ENCODE data around the gene MVD. TPM values are rescaled to one million over a fixed set of nuclear protein-coding genes. Genes with fewer than 3 reads are reported as not detected.

Gene MVD
- polyA plus RNA-seq, 1 donor (not counting 4 experiments of a cell fraction or from before 2014, with no cell fraction given) = 59.6 TPM

GRCh38 chr16:88614818-88615580 lies 47.9 kb downstream of the MVD start:
- Histone ChIP-seq H2AFZ (ENCODE audit: control insufficient read depth, low read length) (no peak overlapping the region), H3K36me3 (ENCODE audit: control insufficient read depth in 2 of 2, extremely low read depth in 1 of 2, insufficient read depth in 2 of 2, low read length in 2 of 2) (peaks cover 17 to 24% of the 10 kb centered on the region in 2 experiments)

DNA sequence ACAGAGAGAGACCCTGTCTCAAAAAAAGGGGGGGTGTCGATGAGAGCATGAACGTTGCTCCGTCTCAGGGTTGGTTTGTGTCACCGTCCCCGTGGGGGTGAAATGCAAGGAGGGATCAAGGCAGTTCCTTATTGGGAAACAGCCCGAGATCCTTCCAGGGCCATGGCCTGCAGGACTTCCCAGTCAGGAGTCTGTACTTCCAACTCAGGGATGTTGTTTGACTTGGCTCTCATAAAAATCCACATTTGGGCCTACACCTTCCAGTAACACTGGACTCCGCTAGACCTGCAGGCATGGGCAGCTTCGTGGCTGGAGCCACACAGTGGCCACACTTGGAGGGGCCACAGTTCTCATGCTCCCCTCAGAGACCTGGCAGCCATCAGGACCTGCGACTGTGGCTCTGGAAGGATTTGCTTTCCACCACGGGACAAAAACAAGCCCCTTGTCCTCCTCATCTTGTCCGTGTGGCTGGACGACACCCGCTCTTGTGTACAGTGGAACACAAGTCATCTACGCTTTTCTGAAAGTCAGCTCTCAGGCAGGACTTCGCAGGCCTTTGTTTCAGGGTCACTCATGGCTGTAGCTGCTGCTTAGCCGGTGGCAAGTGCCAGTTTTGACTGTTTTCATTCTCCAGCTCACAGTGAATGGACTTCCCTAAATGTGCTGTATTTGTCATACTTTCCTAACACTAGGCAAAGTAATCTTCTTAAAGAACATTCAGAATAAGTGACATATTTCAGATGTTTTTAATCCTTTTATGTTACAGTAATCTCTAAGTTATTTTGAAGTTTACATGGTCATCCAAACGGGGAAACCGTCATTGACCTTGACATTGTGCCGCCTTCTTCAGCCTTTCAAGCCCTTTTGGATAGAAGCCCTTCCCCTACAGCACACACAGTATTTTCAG lies 48.7 kb downstream of the MVD start:
- FAIRE-seq (no peak), DNase-seq (ENCODE audit: low read depth, low spot score) (no peak)
- peaks cover 17 to 21% of the 10 kb centered on the region in 2 experiments for H3K36me3 ChIP-seq (ENCODE audit: control insufficient read depth in 2 of 2, extremely low read depth in 1 of 2, insufficient read depth in 2 of 2, low read length in 2 of 2)
- H3K4me3 ChIP-seq (ENCODE audit: control insufficient read depth in 2 of 3, extremely low read depth in 1 of 3, insufficient read depth in 2 of 3, low read depth in 1 of 3, low read length in 3 of 3) = no peak overlapping the region
- H3K9me1 ChIP-seq (ENCODE audit: control insufficient read depth, extremely low read depth, insufficient read depth, low read length) = no peaks in the 10 kb centered on the region
- H3K79me2 ChIP-seq (ENCODE audit: control insufficient read depth, insufficient read depth, low read length) = no peaks in the 10 kb centered on the region
- H2AFZ ChIP-seq (ENCODE audit: control insufficient read depth, low read length) = no peak overlapping the region
- dilution Hi-C loops (cut with MboI; ENCODE audit: extremely low pct_ligation_motif_present, low sequenced_read_pairs) = no loop called here
- H3K9ac ChIP-seq (ENCODE audit: control insufficient read depth, extremely low read depth, insufficient read depth, low read length) = no peak overlapping the region
- peaks cover 7% of the 10 kb centered on the region for H4K20me1 ChIP-seq (ENCODE audit: control insufficient read depth, extremely low read depth, insufficient read depth, low read length)
- no peaks in the 10 kb centered on the region for H3K27me3 ChIP-seq (ENCODE audit: control insufficient read depth, extremely low read depth, insufficient read depth, low read length)
- no peak overlapping the region for H3K4me2 ChIP-seq (ENCODE audit: control insufficient read depth, extremely low read depth, insufficient read depth, low read depth, low read length)
- no peak for TF ChIP-seq EZH2 (IDR thresholded peaks at IDR 0.05; ENCODE audit: low read length)
- TF ChIP-seq CTCF (optimal IDR thresholded peaks at IDR 0.05 in 1 of 3, IDR thresholded peaks at IDR 0.05 in 1 of 3, conservative IDR thresholded peaks at IDR 0.05 in 1 of 3; ENCODE audit: extremely low read depth in 1 of 3, insufficient read depth in 2 of 3, low read length in 3 of 3) = no peak
- no peaks in the 10 kb centered on the region for H3K4me1 ChIP-seq (ENCODE audit: control insufficient read depth, extremely low read depth, insufficient read depth, low read length)
- H3K9me3 ChIP-seq (ENCODE audit: control insufficient read depth, low read depth, low read length) = no peaks in the 10 kb centered on the region
- H3K27ac ChIP-seq (ENCODE audit: control insufficient read depth, insufficient read depth, low read length) = no peak overlapping the region

More at GRCh38 chr16:88614818-88615580, 47.9 kb downstream of the MVD start:
- no peak for DNase-seq (ENCODE audit: low read depth, low spot score)
- H4K20me1 ChIP-seq (ENCODE audit: control insufficient read depth, extremely low read depth, insufficient read depth, low read length) = peaks cover 11% of the 10 kb centered on the region
- dilution Hi-C loops (cut with MboI; ENCODE audit: extremely low pct_ligation_motif_present, low sequenced_read_pairs) = no loop called here
- H3K4me3 ChIP-seq (ENCODE audit: control insufficient read depth in 2 of 3, extremely low read depth in 1 of 3, insufficient read depth in 2 of 3, low read depth in 1 of 3, low read length in 3 of 3) = no peak overlapping the region
- TF ChIP-seq EZH2 (IDR thresholded peaks at IDR 0.05; ENCODE audit: low read length) (no peak), CTCF (optimal IDR thresholded peaks at IDR 0.05 in 1 of 3, IDR thresholded peaks at IDR 0.05 in 1 of 3, conservative IDR thresholded peaks at IDR 0.05 in 1 of 3; ENCODE audit: extremely low read depth in 1 of 3, insufficient read depth in 2 of 3, low read length in 3 of 3) (no peak)
- H3K27me3 ChIP-seq (ENCODE audit: control insufficient read depth, extremely low read depth, insufficient read depth, low read length) = no peaks in the 10 kb centered on the region
- no peaks in the 10 kb centered on the region for H3K9me3 ChIP-seq (ENCODE audit: control insufficient read depth, low read depth, low read length)
- no peak overlapping the region for H3K9ac ChIP-seq (ENCODE audit: control insufficient read depth, extremely low read depth, insufficient read depth, low read length)
- no peak overlapping the region for H3K27ac ChIP-seq (ENCODE audit: control insufficient read depth, insufficient read depth, low read length)
- no peaks in the 10 kb centered on the region for H3K9me1 ChIP-seq (ENCODE audit: control insufficient read depth, extremely low read depth, insufficient read depth, low read length)
- FAIRE-seq = no peak
- H3K4me1 ChIP-seq (ENCODE audit: control insufficient read depth, extremely low read depth, insufficient read depth, low read length) = no peaks in the 10 kb centered on the region
- H3K4me2 ChIP-seq (ENCODE audit: control insufficient read depth, extremely low read depth, insufficient read depth, low read depth, low read length) = no peak overlapping the region
- H3K79me2 ChIP-seq (ENCODE audit: control insufficient read depth, insufficient read depth, low read length) = peaks cover 3% of the 10 kb centered on the region
